GM23338 (cell line): Measurements from ENCODE around the gene AHCYL1. TPM values are rescaled to one million over a fixed set of nuclear protein-coding genes. Genes with fewer than 3 reads are reported as not detected.

Experiments used
- ATAC-seq: fragments of 200-7000 bp; cut with Tn5 transposase; 3 replicates; pipeline ENCODE4 v1.9.1; 2020
- DNase-seq: peaks from one replicate; pipeline ENCODE4 v3.0.0-alpha.2; 2015; ENCODE audit warnings: low spot score
- H2AFZ ChIP-seq: fragments of 200-600 bp; sonication (generic); 2 replicates; pipeline ENCODE4 v1.8.0; 2016; ENCODE audit warnings: antibody characterized with exemption, mild to moderate bottlenecking, moderate library complexity
- H3F3A ChIP-seq: fragments of 200-600 bp; sonication (generic); replicated peaks from 2 replicates; pipeline ENCODE4 v1.8.0; 2017; ENCODE audit warnings: antibody characterized with exemption, mixed run types, low read depth
- H3K27ac ChIP-seq: fragments of 200-600 bp; sonication (generic); 2 replicates; pipeline ENCODE4 v1.6.1; 2016; ENCODE audit warnings: low read depth
- H3K27me3 ChIP-seq: fragments of 200-600 bp; sonication (generic); 2 replicates; pipeline ENCODE4 v1.8.0; 2016; ENCODE audit warnings: mild to moderate bottlenecking, mixed run types, moderate library complexity; ENCODE audit not compliant: insufficient read depth
- H3K36me3 ChIP-seq: fragments of 200-600 bp; sonication (generic); 2 replicates; pipeline ENCODE4 v1.8.0; 2016; ENCODE audit warnings: mild to moderate bottlenecking; ENCODE audit not compliant: insufficient read depth
- H3K4me1 ChIP-seq: fragments of 200-600 bp; sonication (generic); 2 replicates; pipeline ENCODE4 v1.8.0; 2016; ENCODE audit warnings: mild to moderate bottlenecking, moderate library complexity; ENCODE audit not compliant: insufficient read depth
- H3K4me2 ChIP-seq: fragments of 200-600 bp; sonication (generic); 2 replicates; pipeline ENCODE4 v1.7.1; 2017; ENCODE audit warnings: mixed run types
- H3K4me3 ChIP-seq: fragments of 200-600 bp; sonication (generic); 2 replicates; pipeline ENCODE4 v1.6.1; 2016; ENCODE audit warnings: mixed run types
- H3K79me2 ChIP-seq: fragments of 200-600 bp; sonication (generic); replicated peaks from 2 replicates; pipeline ENCODE4 v1.8.0; 2017; ENCODE audit warnings: mild to moderate bottlenecking; ENCODE audit not compliant: insufficient read depth
- H3K9me2 ChIP-seq: fragments of 200-600 bp; sonication (generic); 2 replicates; pipeline ENCODE4 v1.8.0; 2017; ENCODE audit not compliant: insufficient read depth
- H4K20me1 ChIP-seq: fragments of 200-600 bp; sonication (generic); replicated peaks from 2 replicates; pipeline ENCODE4 v1.8.0; 2017; ENCODE audit warnings: mild to moderate bottlenecking; ENCODE audit not compliant: insufficient read depth
- H3K27ac Mint-ChIP-seq: 2 replicates; pipeline ENCODE4 v1.8.0; 2020; ENCODE audit warnings: inconsistent platforms, mild to moderate bottlenecking, moderate library complexity, mixed read lengths
- H3K27me3 Mint-ChIP-seq: 3 replicates; pipeline ENCODE4 v1.8.0; 2022; ENCODE audit warnings: low read depth, mild to moderate bottlenecking, moderate library complexity, mixed read lengths, inconsistent platforms; ENCODE audit not compliant: insufficient read depth, poor library complexity
- H3K36me3 Mint-ChIP-seq: 3 replicates; pipeline ENCODE4 v1.8.0; 2021; ENCODE audit warnings: low read depth, mild to moderate bottlenecking, inconsistent platforms, moderate library complexity, mixed read lengths
- H3K4me1 Mint-ChIP-seq: 3 replicates; pipeline ENCODE4 v1.8.0; 2020; ENCODE audit warnings: mild to moderate bottlenecking, inconsistent platforms, mixed read lengths
- H3K4me3 Mint-ChIP-seq: 3 replicates; pipeline ENCODE4 v1.8.0; 2021; ENCODE audit warnings: moderate library complexity, mild to moderate bottlenecking, inconsistent platforms, mixed read lengths
- H3K9me3 Mint-ChIP-seq: 3 replicates; pipeline ENCODE4 v1.8.0; 2020; ENCODE audit warnings: moderate library complexity, mild to moderate bottlenecking, inconsistent platforms, mixed read lengths
- CREB1 ChIP-seq: fragments of 250-450 bp; sonication (Bioruptor Pico); IDR thresholded peaks from 2 replicates; pipeline ENCODE4 v1.5.0; 2020; ENCODE audit warnings: low read depth, mild to moderate bottlenecking, moderate library complexity
- ETS1 ChIP-seq: IDR thresholded peaks from 2 replicates; pipeline ENCODE4 v1.6.1; 2016; ENCODE audit warnings: antibody characterized with exemption
- EZH2 ChIP-seq: fragments of 200-600 bp; sonication (generic); IDR thresholded peaks from one replicate; pipeline ENCODE4 v1.8.0; 2017; ENCODE audit warnings: antibody characterized with exemption, mild to moderate bottlenecking, low read depth; ENCODE audit not compliant: unreplicated experiment
- EZH2phosphoT487 ChIP-seq: fragments of 200-600 bp; sonication (generic); IDR thresholded peaks from one replicate; pipeline ENCODE4 v1.8.1; 2018; ENCODE audit warnings: antibody characterized with exemption; ENCODE audit not compliant: unreplicated experiment
- JUNB ChIP-seq: IDR thresholded peaks from one replicate; pipeline ENCODE4 v1.6.1; 2016; ENCODE audit warnings: antibody characterized with exemption; ENCODE audit not compliant: unreplicated experiment
- NANOG ChIP-seq: IDR thresholded peaks from 2 replicates; pipeline ENCODE4 v1.6.1; 2016; ENCODE audit warnings: antibody characterized with exemption, borderline replicate concordance
- POLR2AphosphoS5 ChIP-seq: IDR thresholded peaks from 2 replicates; pipeline ENCODE4 v1.6.1; 2016; ENCODE audit warnings: antibody characterized with exemption, low read depth
- REST ChIP-seq: IDR thresholded peaks from one replicate; pipeline ENCODE4 v1.6.1; 2018; ENCODE audit warnings: antibody characterized with exemption; ENCODE audit not compliant: unreplicated experiment
- STAT1 ChIP-seq: IDR thresholded peaks from one replicate; pipeline ENCODE4 v1.6.1; 2016; ENCODE audit warnings: antibody characterized with exemption; ENCODE audit not compliant: unreplicated experiment
- ZNF331 ChIP-seq: fragments of 250-450 bp; sonication (Bioruptor Pico); IDR thresholded peaks from 2 replicates; pipeline ENCODE4 v1.5.0; 2020; ENCODE audit warnings: low read depth, mild to moderate bottlenecking, moderate library complexity
- polyA plus RNA-seq: library from polyadenylated mRNA; unstranded; fragments of >200 nt; fragmentation: Nextera tagmentation; extraction: Ambion mirVana; gene quantifications from 2 replicates; pipeline ENCODE4 v1.2.1, GENCODE V29; 2016
- total RNA-seq: library from RNA; depleted of rRNA; stranded (reverse); fragments of >200 nt; shearing (Covaris generic); gene quantifications from 2 replicates; pipeline ENCODE4 v1.2.3, GENCODE V29; 2014

The AHCYL1 gene
- total and polyA plus RNA-seq, 2 experiments from 2014 or later: 63.3 to 70.0 TPM

GRCh38 chr1:110005971-110006370 is 21.4 kb downstream of the AHCYL1 start (continued):
- no peak for TF ChIP-seq ETS1
- no peak for TF ChIP-seq STAT1
- TF ChIP-seq NANOG: no peak
- no peak for TF ChIP-seq ZNF331 (CRISPR knock-in tag)
- TF ChIP-seq POLR2AphosphoS5: no peak
- no peak for TF ChIP-seq CREB1 (CRISPR knock-in tag)
- no peak for TF ChIP-seq EZH2
- no peak for TF ChIP-seq JUNB
- no peak for TF ChIP-seq EZH2phosphoT487
- no peak for TF ChIP-seq REST

- no peak overlapping the region for H3K27ac ChIP-seq
- H3K27me3 ChIP-seq: no peaks in the 10 kb centered on the region
- no peak overlapping the region for H2AFZ ChIP-seq
- H4K20me1 ChIP-seq: peaks cover 15% of the 10 kb centered on the region; the same call in 1 of the 2 replicates
- H3K36me3 Mint-ChIP-seq: peaks cover 24% of the 10 kb centered on the region
- H3F3A ChIP-seq: no peaks in the 10 kb centered on the region
- H3K27me3 Mint-ChIP-seq: no peaks in the 10 kb centered on the region
- H3K4me1 ChIP-seq: peaks cover 53% of the 10 kb centered on the region
- DNase-seq: no peak
- no peak for TF ChIP-seq NANOG
- no peak for TF ChIP-seq REST
- TF ChIP-seq CREB1 (CRISPR knock-in tag): no peak
- TF ChIP-seq POLR2AphosphoS5: no peak
- TF ChIP-seq ZNF331 (CRISPR knock-in tag): no peak
- TF ChIP-seq EZH2: no peak
- no peak for TF ChIP-seq ETS1
- no peak for TF ChIP-seq STAT1
- H3K4me3 Mint-ChIP-seq: peak overlapping the region; percentile 29; the same call in 1 of the 3 replicates
- H3K79me2 ChIP-seq: peaks cover 52% of the 10 kb centered on the region
- H3K9me2 ChIP-seq: no peaks in the 10 kb centered on the region
- 0 out of 2 replicates have a peak overlapping the region, but pooled peaks have one; percentile 18 for H3K4me2 ChIP-seq
- peaks cover 15% of the 10 kb centered on the region; the same call in 1 of the 2 replicates for H3K36me3 ChIP-seq
- H3K4me3 ChIP-seq: no peak overlapping the region
- no peak for ATAC-seq
- H3K27ac Mint-ChIP-seq: no peak overlapping the region; the same call in 1 of the 2 replicates
- H3K4me1 Mint-ChIP-seq: peaks cover 60% of the 10 kb centered on the region
- no peaks in the 10 kb centered on the region for H3K9me3 Mint-ChIP-seq
Measured at GRCh38 chr1:110006516-110006915, 22.0 kb downstream of the AHCYL1 start.
